CD4-positive, alpha-beta T cell (primary cell): ENCODE measurements around the gene DMBX1. TPM values are rescaled to one million over a fixed set of nuclear protein-coding genes. Genes with fewer than 3 reads are reported as not detected.

Experiments
- ATAC-seq: fragments of 200-7000 bp; cut with Tn5 transposase; one replicate; pipeline ENCODE4 v1.10.0; 2022; ENCODE audit warnings: mild to moderate bottlenecking; ENCODE audit not compliant: poor library complexity
- CTCF ChIA-PET: fragments of 350-600 bp; sonication (Branson Sonifier 250); formaldehyde crosslinking; loops from one replicate; lab custom pipeline; 2021; ENCODE audit warnings: antibody characterized with exemption, inconsistent platforms; lab: Charles Lee
- POLR2A ChIA-PET: fragments of 350-600 bp; sonication (Branson Sonifier 250); formaldehyde crosslinking; loops from one replicate; lab custom pipeline; 2021; ENCODE audit warnings: antibody characterized with exemption, inconsistent platforms; lab: Charles Lee
- DNase-seq, 14 experiments: peaks; one replicate each; pipeline ENCODE4 v3.0.0-alpha.2; 2013 to 2020; ENCODE audit warnings: mixed read lengths in 2 of 14
- H3K27ac ChIP-seq, 2 donors: one replicate each; pipeline versions ENCODE4 v1.5.1 to v1.7.0; 2013; ENCODE audit warnings: low read length in 2 of 2, low read depth in 1 of 2, mild to moderate bottlenecking in 1 of 2
- H3K27me3 ChIP-seq, 2 experiments: 1 replicate in 1 of 2; 2 replicates in 1 of 2; pipeline versions ENCODE4 v1.6.1 to v1.7.0; 2013; ENCODE audit warnings: low read length in 2 of 2, control low read depth in 1 of 2, mild to moderate bottlenecking in 1 of 2, moderate library complexity in 1 of 2; ENCODE audit not compliant: insufficient read depth in 2 of 2, control insufficient read depth in 1 of 2
- H3K36me3 ChIP-seq: one replicate; pipeline ENCODE4 v1.6.1; 2013; ENCODE audit warnings: low read length, control low read depth; ENCODE audit not compliant: insufficient read depth
- H3K4me1 ChIP-seq: one replicate; pipeline ENCODE4 v1.6.1; 2013; ENCODE audit warnings: low read length, control low read depth; ENCODE audit not compliant: insufficient read depth
- H3K4me3 ChIP-seq: one replicate; pipeline ENCODE4 v1.5.1; 2013; ENCODE audit warnings: mild to moderate bottlenecking, low read length, moderate library complexity
- H3K9me3 ChIP-seq, 2 experiments: 1 replicate in 1 of 2; 2 replicates in 1 of 2; pipeline versions ENCODE4 v1.6.1 to v1.7.0; 2013; ENCODE audit warnings: low read length in 2 of 2, mild to moderate bottlenecking in 2 of 2, control low read depth in 1 of 2, moderate library complexity in 1 of 2; ENCODE audit not compliant: control insufficient read depth in 1 of 2, insufficient read depth in 1 of 2
- H3K27ac Mint-ChIP-seq: one replicate; pipeline ENCODE4 v1.8.0; 2020; ENCODE audit warnings: mixed read lengths
- H3K27me3 Mint-ChIP-seq: one replicate; pipeline ENCODE4 v1.8.0; 2021; ENCODE audit warnings: mixed read lengths
- H3K36me3 Mint-ChIP-seq: one replicate; pipeline ENCODE4 v1.8.0; 2021; ENCODE audit warnings: low read depth, mixed read lengths
- H3K4me1 Mint-ChIP-seq: one replicate; pipeline ENCODE4 v1.8.0; 2021; ENCODE audit warnings: low read depth, mixed read lengths
- H3K4me3 Mint-ChIP-seq: one replicate; pipeline ENCODE4 v1.8.0; 2020; ENCODE audit warnings: mild to moderate bottlenecking, mixed read lengths
- H3K9me3 Mint-ChIP-seq: one replicate; pipeline ENCODE4 v1.8.0; 2020; ENCODE audit warnings: mixed read lengths
- intact Hi-C, 2 experiments: fragments of 100-400 bp; cut with DNase I in 1 of 2; cut with micrococcal nuclease in 1 of 2; formaldehyde crosslinking; loops; one replicate each; pipeline versions ENCODE4 v1.15.1 to v1.9.0; 2023 to 2025; cut with DNase I, micrococcal nuclease
- total RNA-seq, 174 experiments: library from RNA in 2 of 174; stranded (reverse) in 2 of 174; gene quantifications; one replicate each; pipeline ENCODE4 v1.2.3 and lab custom pipeline; 2021 to 2026
- TF ChIP-seq, protein P1 (sequence below): fragments of 200-600 bp; IDR thresholded peaks from one replicate; pipeline ENCODE4 v1.8.0; 2022; ENCODE audit warnings: antibody characterized with exemption, mild to moderate bottlenecking

Gene DMBX1
- total RNA-seq, 2 experiments from 2014 or later: not detected

GRCh38 chr1:46492269-46492853 lies 2.7 kb downstream of the DMBX1 start:
- ATAC-seq: no peak
- Histone ChIP-seq H3K4me1 (peaks cover 22% of the 10 kb centered on the region), H3K4me3 (no peak overlapping the region), H3K27ac (no peak overlapping the region), H3K9me3 (peaks cover 0 to 14% of the 10 kb centered on the region in 2 experiments), H3K27me3 (peaks cover 76 to 84% of the 10 kb centered on the region in 2 experiments), H3K36me3 (no peaks in the 10 kb centered on the region)
- Mint-ChIP-seq H3K27me3 (peaks cover 92% of the 10 kb centered on the region), H3K4me3 (no peak overlapping the region), H3K4me1 (peaks cover 20% of the 10 kb centered on the region), H3K9me3 (no peaks in the 10 kb centered on the region), H3K27ac (no peak overlapping the region), H3K36me3 (no peaks in the 10 kb centered on the region)
- TF ChIP-seq, protein P1, sequence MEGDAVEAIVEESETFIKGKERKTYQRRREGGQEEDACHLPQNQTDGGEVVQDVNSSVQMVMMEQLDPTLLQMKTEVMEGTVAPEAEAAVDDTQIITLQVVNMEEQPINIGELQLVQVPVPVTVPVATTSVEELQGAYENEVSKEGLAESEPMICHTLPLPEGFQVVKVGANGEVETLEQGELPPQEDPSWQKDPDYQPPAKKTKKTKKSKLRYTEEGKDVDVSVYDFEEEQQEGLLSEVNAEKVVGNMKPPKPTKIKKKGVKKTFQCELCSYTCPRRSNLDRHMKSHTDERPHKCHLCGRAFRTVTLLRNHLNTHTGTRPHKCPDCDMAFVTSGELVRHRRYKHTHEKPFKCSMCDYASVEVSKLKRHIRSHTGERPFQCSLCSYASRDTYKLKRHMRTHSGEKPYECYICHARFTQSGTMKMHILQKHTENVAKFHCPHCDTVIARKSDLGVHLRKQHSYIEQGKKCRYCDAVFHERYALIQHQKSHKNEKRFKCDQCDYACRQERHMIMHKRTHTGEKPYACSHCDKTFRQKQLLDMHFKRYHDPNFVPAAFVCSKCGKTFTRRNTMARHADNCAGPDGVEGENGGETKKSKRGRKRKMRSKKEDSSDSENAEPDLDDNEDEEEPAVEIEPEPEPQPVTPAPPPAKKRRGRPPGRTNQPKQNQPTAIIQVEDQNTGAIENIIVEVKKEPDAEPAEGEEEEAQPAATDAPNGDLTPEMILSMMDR: no peak
- POLR2A ChIA-PET: no interaction called here
- no peak for DNase-seq
- intact Hi-C loops: no loop called here
- CTCF ChIA-PET: no interaction called here

GRCh38 chr1:46492871-46493270 lies 3.2 kb downstream of the DMBX1 start:
- H3K9me3 ChIP-seq: peaks cover 0 to 14% of the 10 kb centered on the region in 2 experiments
- no peak overlapping the region for H3K27ac Mint-ChIP-seq
- intact Hi-C loops: no loop called here

GRCh38 chr1:46493316-46494032 lies 3.8 kb downstream of the DMBX1 start:
- peaks cover 67 to 73% of the 10 kb centered on the region in 2 experiments for H3K27me3 ChIP-seq
- H3K9me3 Mint-ChIP-seq: no peaks in the 10 kb centered on the region
- POLR2A ChIA-PET: no interaction called here
- no peak overlapping the region for H3K4me3 Mint-ChIP-seq
- H3K4me3 ChIP-seq: no peak overlapping the region
- CTCF ChIA-PET: no interaction called here
- TF ChIP-seq, protein P1: no peak
- H3K4me1 Mint-ChIP-seq: peaks cover 17% of the 10 kb centered on the region
- peaks cover 85% of the 10 kb centered on the region for H3K27me3 Mint-ChIP-seq
- H3K36me3 Mint-ChIP-seq: no peaks in the 10 kb centered on the region
- H3K9me3 ChIP-seq: peaks cover 0 to 14% of the 10 kb centered on the region in 2 experiments
- ATAC-seq (no peak), DNase-seq (no peak)
- H3K36me3 ChIP-seq: no peaks in the 10 kb centered on the region
- H3K27ac ChIP-seq: no peak overlapping the region
- H3K4me1 ChIP-seq: peaks cover 22% of the 10 kb centered on the region
- no peak overlapping the region for H3K27ac Mint-ChIP-seq
- intact Hi-C loops: no loop called here

More at GRCh38 chr1:46492871-46493270, 3.2 kb downstream of the DMBX1 start:
- H3K27ac ChIP-seq: no peak overlapping the region
- no peak for ATAC-seq
- DNase-seq: no peak
- peaks cover 22% of the 10 kb centered on the region for H3K4me1 ChIP-seq
- no peak overlapping the region for H3K4me3 Mint-ChIP-seq
- H3K9me3 Mint-ChIP-seq: no peaks in the 10 kb centered on the region
- CTCF ChIA-PET: no interaction called here
- no peak overlapping the region for H3K4me3 ChIP-seq
- peaks cover 20% of the 10 kb centered on the region for H3K4me1 Mint-ChIP-seq
- POLR2A ChIA-PET: no interaction called here
- H3K36me3 ChIP-seq: no peaks in the 10 kb centered on the region
- H3K27me3 Mint-ChIP-seq: peaks cover 91% of the 10 kb centered on the region
- TF ChIP-seq, protein P1: no peak
- H3K36me3 Mint-ChIP-seq: no peaks in the 10 kb centered on the region
- H3K27me3 ChIP-seq: peaks cover 71 to 79% of the 10 kb centered on the region in 2 experiments
